ENCODE data around the gene TP63.

The TP63 gene

DNA sequence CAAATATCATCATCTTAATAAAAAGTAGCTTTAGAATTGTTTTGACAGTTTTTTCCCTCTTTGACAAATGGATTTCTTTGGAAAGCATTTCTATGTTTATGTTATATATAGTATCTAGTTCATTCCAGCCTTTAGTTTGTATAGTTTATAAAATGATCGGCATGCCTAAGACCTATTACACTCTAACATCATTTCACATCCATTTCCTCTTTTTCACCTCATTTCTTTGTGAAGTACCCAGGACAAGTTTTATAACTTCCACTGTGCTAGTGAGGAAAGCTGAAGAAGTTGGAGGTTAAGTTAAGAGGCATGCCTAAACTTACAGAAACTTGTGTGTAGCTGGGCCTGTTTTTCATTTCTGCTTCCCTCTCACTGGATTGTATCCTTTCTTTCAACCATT, 178.4 kb downstream of the TP63 start:
- TF ChIP-seq ZFX (IDR thresholded peaks at IDR 0.05; ENCODE audit: borderline replicate concordance) = no peak
- TF ChIP-seq, protein P1, sequence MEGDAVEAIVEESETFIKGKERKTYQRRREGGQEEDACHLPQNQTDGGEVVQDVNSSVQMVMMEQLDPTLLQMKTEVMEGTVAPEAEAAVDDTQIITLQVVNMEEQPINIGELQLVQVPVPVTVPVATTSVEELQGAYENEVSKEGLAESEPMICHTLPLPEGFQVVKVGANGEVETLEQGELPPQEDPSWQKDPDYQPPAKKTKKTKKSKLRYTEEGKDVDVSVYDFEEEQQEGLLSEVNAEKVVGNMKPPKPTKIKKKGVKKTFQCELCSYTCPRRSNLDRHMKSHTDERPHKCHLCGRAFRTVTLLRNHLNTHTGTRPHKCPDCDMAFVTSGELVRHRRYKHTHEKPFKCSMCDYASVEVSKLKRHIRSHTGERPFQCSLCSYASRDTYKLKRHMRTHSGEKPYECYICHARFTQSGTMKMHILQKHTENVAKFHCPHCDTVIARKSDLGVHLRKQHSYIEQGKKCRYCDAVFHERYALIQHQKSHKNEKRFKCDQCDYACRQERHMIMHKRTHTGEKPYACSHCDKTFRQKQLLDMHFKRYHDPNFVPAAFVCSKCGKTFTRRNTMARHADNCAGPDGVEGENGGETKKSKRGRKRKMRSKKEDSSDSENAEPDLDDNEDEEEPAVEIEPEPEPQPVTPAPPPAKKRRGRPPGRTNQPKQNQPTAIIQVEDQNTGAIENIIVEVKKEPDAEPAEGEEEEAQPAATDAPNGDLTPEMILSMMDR (IDR thresholded peaks at IDR 0.05) = no peak
- no peak overlapping the region for H3K27ac ChIP-seq

DNA sequence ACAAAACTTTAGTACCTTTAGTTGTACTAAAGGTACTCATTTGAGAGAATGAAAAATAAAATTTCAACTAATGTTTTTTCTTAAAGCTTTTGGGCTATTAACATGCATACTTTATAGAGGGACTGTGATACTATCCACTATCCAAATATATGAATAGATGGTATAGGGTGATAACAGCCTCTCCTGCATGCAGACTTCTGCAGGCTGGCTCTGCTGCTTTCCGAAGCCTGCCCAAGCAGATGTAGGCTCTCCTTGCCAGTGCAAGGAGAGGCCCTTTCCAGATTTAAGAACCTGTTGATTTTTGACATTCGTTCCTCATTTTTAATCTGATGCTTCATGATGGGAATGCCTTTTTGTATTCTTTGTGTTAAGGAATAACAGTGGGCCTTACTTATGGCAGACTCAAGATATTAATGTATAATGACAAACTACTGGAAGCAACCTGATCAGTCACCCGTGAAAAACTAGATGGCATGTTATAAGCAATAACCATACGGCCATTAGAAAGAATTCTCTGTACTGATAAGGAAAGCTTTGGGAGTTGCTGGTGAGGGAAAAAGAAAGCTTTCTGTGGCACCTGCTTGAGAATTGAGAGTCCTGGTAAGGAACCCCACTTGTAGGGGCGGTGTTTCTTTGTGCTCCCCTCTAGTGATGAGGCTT, 181.7 kb downstream of the TP63 start:
- no peak overlapping the region for H3K27ac ChIP-seq
- TF ChIP-seq, protein P1 (IDR thresholded peaks at IDR 0.05) = no peak
- TF ChIP-seq ZFX (IDR thresholded peaks at IDR 0.05; ENCODE audit: borderline replicate concordance) = no peak

DNA sequence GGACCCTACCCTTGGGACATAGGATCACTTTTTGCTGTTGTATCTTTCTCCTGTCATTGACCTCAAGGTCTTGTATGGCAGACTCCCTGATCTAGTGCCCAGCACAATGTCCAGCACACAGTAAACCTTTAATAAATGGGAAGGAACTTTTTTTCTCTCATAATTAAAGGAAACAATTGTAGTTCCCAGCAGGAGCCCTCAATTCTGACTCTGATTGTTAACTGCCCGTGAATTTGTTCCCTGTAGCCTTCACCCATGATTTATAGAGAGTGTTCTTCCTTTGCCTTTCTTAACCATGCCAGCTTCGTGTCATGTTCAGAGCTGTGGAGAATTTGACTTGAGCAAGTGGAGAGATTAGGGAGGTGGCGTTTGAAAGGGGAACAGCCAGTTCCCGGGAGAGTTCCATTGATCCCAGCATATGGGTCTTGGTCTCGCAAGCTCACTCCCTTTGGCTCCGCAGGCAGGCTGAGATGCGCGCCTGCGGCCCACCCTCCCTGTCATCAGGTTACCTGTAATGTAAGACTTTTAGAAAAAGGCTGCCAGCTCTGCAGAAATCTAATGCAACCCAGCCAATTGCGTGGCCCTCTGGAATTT, 182.6 kb downstream of the TP63 start:
- TF ChIP-seq, protein P1 (IDR thresholded peaks at IDR 0.05) = no peak
- no peak for TF ChIP-seq ZFX (IDR thresholded peaks at IDR 0.05; ENCODE audit: borderline replicate concordance)

DNA sequence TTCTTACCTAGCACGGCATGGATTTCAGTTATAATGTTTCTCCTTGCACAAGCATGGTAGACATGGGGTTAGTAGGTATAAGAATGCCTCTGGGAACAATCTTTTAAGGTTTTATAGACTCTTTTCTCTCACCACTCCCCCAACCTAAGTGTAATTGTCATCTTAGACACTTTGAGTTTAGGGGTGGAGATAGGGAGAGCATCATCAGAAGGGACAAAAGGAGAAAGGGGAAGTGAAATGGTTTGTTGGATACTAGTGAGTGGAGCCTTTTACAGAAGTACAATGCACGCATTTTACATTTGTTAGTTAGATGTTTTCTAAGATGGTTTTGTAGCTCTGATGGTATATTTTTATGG, 189.2 kb downstream of the TP63 start:
- TF ChIP-seq, protein P1 (IDR thresholded peaks at IDR 0.05) = no peak
- TF ChIP-seq ZFX (IDR thresholded peaks at IDR 0.05; ENCODE audit: borderline replicate concordance) = no peak

More for the DNA sequence above, 182.6 kb downstream of the TP63 start:
- no peak overlapping the region for H3K27ac ChIP-seq

DNA sequence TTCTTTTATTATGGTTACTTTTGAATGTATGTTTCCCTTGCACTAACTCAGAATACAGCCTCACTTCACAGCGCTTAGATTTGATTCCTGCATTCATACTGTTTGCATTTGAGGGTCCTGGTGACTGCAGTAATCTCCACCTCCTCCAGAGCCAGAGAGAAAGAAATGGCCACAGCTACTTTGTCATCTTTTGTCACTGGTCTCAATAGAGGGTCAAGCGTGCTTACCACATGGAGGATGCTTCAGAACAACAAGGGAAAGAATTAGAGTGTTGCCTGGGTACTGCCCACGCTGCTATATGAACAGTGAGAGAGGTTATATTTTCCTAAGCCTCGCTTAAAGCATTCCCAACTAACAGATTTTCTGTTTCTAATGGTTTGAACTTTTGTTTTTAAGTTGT, 190.1 kb downstream of the TP63 start:
- TF ChIP-seq ZFX (IDR thresholded peaks at IDR 0.05; ENCODE audit: borderline replicate concordance) = no peak
- TF ChIP-seq, protein P1 (IDR thresholded peaks at IDR 0.05) = no peak
- H3K27ac ChIP-seq = no peak overlapping the region

More for the DNA sequence above, 189.2 kb downstream of the TP63 start:
- no peak overlapping the region for H3K27ac ChIP-seq

DNA sequence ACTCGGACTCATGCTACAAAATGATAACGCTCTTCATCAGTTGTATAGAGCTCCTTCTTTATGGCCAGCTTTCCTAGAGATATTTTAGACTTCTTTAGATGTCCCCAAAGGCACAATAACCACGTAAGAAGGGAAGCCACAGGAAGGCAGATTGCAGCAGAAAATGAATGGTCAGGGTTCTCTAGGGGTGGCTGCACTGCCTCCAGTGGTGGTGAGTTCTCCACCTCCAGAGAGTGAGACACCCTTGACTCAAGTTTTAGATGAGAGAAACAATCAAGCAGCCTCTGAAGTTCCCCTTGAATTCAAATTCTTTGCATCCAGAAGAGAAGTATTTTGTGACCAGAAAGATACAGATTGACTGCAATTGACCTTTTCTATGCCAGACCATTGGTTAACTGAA, 191.5 kb downstream of the TP63 start:
- no peak overlapping the region for H3K27ac ChIP-seq
- TF ChIP-seq, protein P1 (IDR thresholded peaks at IDR 0.05) = peak; percentile 24
- no peak for TF ChIP-seq ZFX (IDR thresholded peaks at IDR 0.05; ENCODE audit: borderline replicate concordance)

DNA sequence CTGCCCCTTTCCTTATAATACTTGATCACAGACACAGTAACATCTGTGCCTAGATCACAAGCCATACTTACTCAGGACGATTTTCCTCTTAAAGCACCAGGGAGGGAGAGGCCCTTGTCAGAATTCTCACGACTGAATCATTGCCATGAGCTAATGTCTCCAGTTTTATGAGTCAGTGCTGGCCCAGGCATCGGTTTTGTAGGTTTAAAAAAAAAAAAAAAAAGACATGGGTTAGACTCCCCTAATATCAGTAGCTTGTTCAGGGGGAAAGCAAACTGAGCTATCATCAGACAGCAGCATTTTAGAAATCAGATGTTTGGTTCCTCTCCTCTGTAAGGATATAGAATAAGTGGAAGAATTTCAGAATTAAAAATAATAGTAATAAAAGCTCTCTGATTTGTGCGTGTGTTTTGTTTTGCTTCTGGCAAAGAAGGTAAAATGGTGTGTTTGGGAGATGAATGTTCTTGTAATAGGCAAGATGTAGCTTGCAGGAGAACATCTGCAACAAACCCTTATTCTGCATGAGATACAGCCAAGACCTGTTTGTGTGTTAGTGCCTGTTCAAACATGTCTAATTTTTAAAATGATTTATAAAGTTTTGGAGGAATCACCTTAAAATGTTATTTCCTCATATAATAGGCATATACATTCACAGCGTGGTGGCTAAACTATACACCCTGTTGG, 193.6 kb downstream of the TP63 start:
- TF ChIP-seq ZFX (IDR thresholded peaks at IDR 0.05; ENCODE audit: borderline replicate concordance) = no peak
- TF ChIP-seq, protein P1 (IDR thresholded peaks at IDR 0.05) = no peak
- H3K27ac ChIP-seq = no peak overlapping the region
